Astrocyte (in vitro differentiated cells and primary cell): ENCODE measurements around the gene INIP. TPM values are rescaled to one million over a fixed set of nuclear protein-coding genes. Genes with fewer than 3 reads are reported as not detected.
A peak's percentile ranks its signal among the peaks of the same experiment; 100 is the strongest.

Experiments used
- DNase-seq: peaks from one replicate; pipeline ENCODE4 v3.0.0-alpha.2; 2010; ENCODE audit warnings: low read depth
- FAIRE-seq: peaks from 2 replicates; lab custom pipeline; 2011; peaks lifted over from hg19 to GRCh38; lab: Jason Lieb, UNC
- H2AFZ ChIP-seq: 2 replicates; pipeline ENCODE4 v1.6.0; 2012; ENCODE audit warnings: low read depth, low read length, inconsistent platforms
- H3K27ac ChIP-seq: 2 replicates; pipeline ENCODE4 v1.5.1; 2011; ENCODE audit warnings: low read depth, low read length, inconsistent platforms
- H3K27me3 ChIP-seq: 2 replicates; pipeline ENCODE4 v1.6.0; 2011; ENCODE audit warnings: low read length, inconsistent platforms; ENCODE audit not compliant: insufficient read depth
- H3K36me3 ChIP-seq: 2 replicates; pipeline ENCODE4 v1.5.1; 2011; ENCODE audit warnings: low read length, inconsistent platforms; ENCODE audit not compliant: insufficient read depth
- H3K4me1 ChIP-seq: 2 replicates; pipeline ENCODE4 v1.5.1; 2011; ENCODE audit warnings: low read length, inconsistent platforms; ENCODE audit not compliant: insufficient read depth
- H3K4me2 ChIP-seq: 2 replicates; pipeline ENCODE4 v1.6.0; 2012; ENCODE audit warnings: low read length, inconsistent platforms
- H3K4me3 ChIP-seq: 2 replicates; pipeline ENCODE4 v1.5.1; 2011; ENCODE audit warnings: low read depth, mild to moderate bottlenecking, low read length, inconsistent platforms; ENCODE audit not compliant: insufficient read depth
- H3K79me2 ChIP-seq: 2 replicates; pipeline ENCODE4 v1.6.0; 2012; ENCODE audit warnings: mild to moderate bottlenecking, low read length, inconsistent platforms; ENCODE audit not compliant: insufficient read depth
- H3K9ac ChIP-seq: 2 replicates; pipeline ENCODE4 v1.6.0; 2012; ENCODE audit warnings: mild to moderate bottlenecking, low read length, inconsistent platforms
- H3K9me3 ChIP-seq: 2 replicates; pipeline ENCODE4 v1.5.1; 2012; ENCODE audit warnings: low read depth, mild to moderate bottlenecking, low read length, inconsistent platforms; ENCODE audit not compliant: insufficient read depth
- H4K20me1 ChIP-seq: 2 replicates; pipeline ENCODE4 v1.6.0; 2012; ENCODE audit warnings: low read length, inconsistent platforms; ENCODE audit not compliant: insufficient read depth
- H3K27ac Mint-ChIP-seq: one replicate; pipeline ENCODE4 v1.8.0; 2021; ENCODE audit warnings: mild to moderate bottlenecking, mixed read lengths; ENCODE audit not compliant: unreplicated experiment
- H3K27me3 Mint-ChIP-seq: one replicate; pipeline ENCODE4 v1.8.0; 2021; ENCODE audit warnings: low read depth, mixed read lengths; ENCODE audit not compliant: unreplicated experiment
- H3K36me3 Mint-ChIP-seq: one replicate; pipeline ENCODE4 v1.8.0; 2021; ENCODE audit warnings: low read depth, mixed read lengths; ENCODE audit not compliant: unreplicated experiment
- H3K4me1 Mint-ChIP-seq: one replicate; pipeline ENCODE4 v1.8.0; 2021; ENCODE audit warnings: low read depth, mixed read lengths; ENCODE audit not compliant: unreplicated experiment
- H3K4me3 Mint-ChIP-seq: one replicate; pipeline ENCODE4 v1.8.0; 2021; ENCODE audit warnings: mild to moderate bottlenecking, moderate library complexity, mixed read lengths; ENCODE audit not compliant: unreplicated experiment
- H3K9me3 Mint-ChIP-seq: one replicate; pipeline ENCODE4 v1.8.0; 2021; ENCODE audit warnings: mild to moderate bottlenecking, mixed read lengths; ENCODE audit not compliant: unreplicated experiment
- EZH2 ChIP-seq: IDR thresholded peaks from 2 replicates; pipeline ENCODE4 v1.6.1; 2012; ENCODE audit warnings: mild to moderate bottlenecking, low read length, inconsistent platforms; ENCODE audit not compliant: insufficient read depth
- total RNA-seq: library from RNA; stranded (reverse); gene quantifications from 2 replicates; pipeline ENCODE4 v1.2.1, GENCODE V29; 2021
- TF ChIP-seq, protein P1 (sequence below): IDR thresholded peaks from 2 replicates; pipeline ENCODE4 v1.5.1; 2011; ENCODE audit warnings: low read depth, mild to moderate bottlenecking, inconsistent platforms, low read length, moderate library complexity; ENCODE audit not compliant: insufficient read depth

INIP gene
- total RNA-seq, 1 donor from 2014 or later: 23.1 TPM

DNA sequence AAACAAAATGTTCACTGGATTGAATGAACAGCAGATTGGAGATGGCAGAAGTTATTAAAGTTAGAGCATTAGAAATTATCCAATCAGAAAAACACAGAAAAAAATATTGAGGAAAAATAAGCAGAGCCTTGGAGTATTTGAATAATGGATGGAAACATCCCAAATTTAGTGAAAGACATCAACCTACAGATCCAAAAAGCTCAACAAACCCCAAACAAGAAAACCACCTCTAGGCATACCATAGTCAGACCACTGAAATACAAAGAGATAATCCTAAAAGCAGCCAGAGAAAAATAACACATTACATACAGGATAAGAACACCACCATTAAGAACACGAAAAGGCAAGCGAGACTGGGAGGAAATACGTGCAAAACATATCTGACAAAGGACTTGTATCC, 5.2 kb downstream of the INIP start:
- FAIRE-seq (no peak), DNase-seq (no peak)
- Histone ChIP-seq H3K79me2 (peaks cover 56% of the 10 kb centered on the region), H3K4me3 (no peak overlapping the region), H3K36me3 (peaks cover 2% of the 10 kb centered on the region), H4K20me1 (peaks cover 7% of the 10 kb centered on the region), H3K27me3 (no peaks in the 10 kb centered on the region), H3K4me2 (no peak overlapping the region), H3K4me1 (no peaks in the 10 kb centered on the region), H3K9ac (no peak overlapping the region), H3K27ac (no peak overlapping the region), H2AFZ (no peak overlapping the region), H3K9me3 (no peaks in the 10 kb centered on the region)
- Mint-ChIP-seq H3K4me1 (peaks cover 2% of the 10 kb centered on the region), H3K27ac (no peak overlapping the region), H3K27me3 (no peaks in the 10 kb centered on the region), H3K9me3 (no peaks in the 10 kb centered on the region), H3K36me3 (no peaks in the 10 kb centered on the region), H3K4me3 (no peak overlapping the region)
- TF ChIP-seq, protein P1, sequence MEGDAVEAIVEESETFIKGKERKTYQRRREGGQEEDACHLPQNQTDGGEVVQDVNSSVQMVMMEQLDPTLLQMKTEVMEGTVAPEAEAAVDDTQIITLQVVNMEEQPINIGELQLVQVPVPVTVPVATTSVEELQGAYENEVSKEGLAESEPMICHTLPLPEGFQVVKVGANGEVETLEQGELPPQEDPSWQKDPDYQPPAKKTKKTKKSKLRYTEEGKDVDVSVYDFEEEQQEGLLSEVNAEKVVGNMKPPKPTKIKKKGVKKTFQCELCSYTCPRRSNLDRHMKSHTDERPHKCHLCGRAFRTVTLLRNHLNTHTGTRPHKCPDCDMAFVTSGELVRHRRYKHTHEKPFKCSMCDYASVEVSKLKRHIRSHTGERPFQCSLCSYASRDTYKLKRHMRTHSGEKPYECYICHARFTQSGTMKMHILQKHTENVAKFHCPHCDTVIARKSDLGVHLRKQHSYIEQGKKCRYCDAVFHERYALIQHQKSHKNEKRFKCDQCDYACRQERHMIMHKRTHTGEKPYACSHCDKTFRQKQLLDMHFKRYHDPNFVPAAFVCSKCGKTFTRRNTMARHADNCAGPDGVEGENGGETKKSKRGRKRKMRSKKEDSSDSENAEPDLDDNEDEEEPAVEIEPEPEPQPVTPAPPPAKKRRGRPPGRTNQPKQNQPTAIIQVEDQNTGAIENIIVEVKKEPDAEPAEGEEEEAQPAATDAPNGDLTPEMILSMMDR: no peak
- no peak for TF ChIP-seq EZH2

DNA sequence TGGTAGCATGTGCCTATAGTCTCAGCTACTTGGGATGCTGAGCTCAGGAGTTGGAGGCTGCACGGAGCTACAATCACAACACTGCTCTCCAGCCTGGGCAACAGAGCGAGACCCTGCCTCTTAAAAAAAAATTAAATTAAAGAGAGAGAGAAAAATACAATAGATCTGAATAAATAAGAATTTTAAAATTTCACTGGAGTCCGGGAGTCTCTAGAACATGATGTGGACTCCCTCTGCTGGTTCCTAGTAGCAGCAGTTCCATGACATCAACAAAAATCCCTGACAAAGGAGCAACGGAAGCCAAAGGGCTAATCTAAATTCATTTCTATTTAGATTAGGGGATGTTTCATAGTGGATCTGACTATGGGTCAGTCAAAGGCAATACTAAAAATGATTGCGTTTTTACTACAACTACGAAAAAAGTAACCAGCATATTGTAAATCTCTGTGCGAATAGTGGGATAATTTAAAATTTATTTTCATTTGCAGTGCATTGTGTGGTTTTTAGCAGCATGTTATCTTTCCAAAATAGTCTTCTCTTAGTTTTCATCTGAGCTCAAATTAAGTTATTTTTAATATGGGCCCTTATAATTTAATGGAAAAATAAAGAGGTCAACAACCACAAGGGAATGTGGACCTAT, 6.7 kb downstream of the INIP start:
- no peak overlapping the region for H3K27ac ChIP-seq
- H3K9ac ChIP-seq: no peak overlapping the region
- no peak overlapping the region for H3K4me2 ChIP-seq
- Mint-ChIP-seq H3K4me3 (no peak overlapping the region), H3K27me3 (no peaks in the 10 kb centered on the region), H3K36me3 (no peaks in the 10 kb centered on the region), H3K27ac (no peak overlapping the region), H3K9me3 (no peaks in the 10 kb centered on the region), H3K4me1 (no peaks in the 10 kb centered on the region)
- no peaks in the 10 kb centered on the region for H3K27me3 ChIP-seq
- FAIRE-seq (no peak), DNase-seq (peak; percentile 18)
- peaks cover 10% of the 10 kb centered on the region for H4K20me1 ChIP-seq
- TF ChIP-seq, protein P1: peak; percentile 68
- no peak for TF ChIP-seq EZH2
- H3K9me3 ChIP-seq: no peaks in the 10 kb centered on the region
- H3K4me1 ChIP-seq: no peaks in the 10 kb centered on the region
- H3K36me3 ChIP-seq: peaks cover 2% of the 10 kb centered on the region
- H2AFZ ChIP-seq: no peak overlapping the region
- peaks cover 42% of the 10 kb centered on the region for H3K79me2 ChIP-seq
- no peak overlapping the region for H3K4me3 ChIP-seq

DNA sequence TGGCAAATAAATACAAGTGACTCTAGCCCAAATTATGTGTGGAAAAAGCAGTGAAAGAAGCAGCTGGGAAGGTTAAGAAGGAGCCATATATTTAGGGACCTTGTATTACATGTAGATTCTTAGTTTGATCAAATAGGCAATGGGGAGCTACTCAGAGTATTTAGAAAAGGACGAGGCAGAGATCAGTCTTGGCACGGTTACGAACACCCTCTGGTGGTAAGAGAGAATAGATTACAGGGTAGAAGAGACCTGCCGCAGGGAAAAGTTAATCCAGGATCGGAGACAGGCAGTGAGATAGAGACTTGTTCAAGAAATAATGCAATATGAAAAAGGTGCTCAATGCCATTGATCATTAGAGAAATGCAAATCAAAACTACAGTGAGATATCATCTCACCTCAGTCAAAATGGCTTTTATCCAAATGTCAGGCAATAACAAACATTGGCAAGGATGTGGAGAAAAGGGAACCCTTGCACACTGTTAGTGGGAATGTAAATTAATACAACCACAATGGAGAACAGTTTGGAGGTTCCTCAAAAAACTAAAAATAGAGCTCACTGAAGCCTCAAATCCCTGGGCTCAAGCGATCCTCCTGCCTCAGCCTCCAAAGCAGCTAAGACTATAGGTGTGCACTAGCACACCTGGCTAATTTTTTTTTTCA, 12.0 kb downstream of the INIP start:
- Histone ChIP-seq H3K27me3 (no peaks in the 10 kb centered on the region), H4K20me1 (peaks cover 11% of the 10 kb centered on the region), H3K27ac (no peak overlapping the region), H3K9ac (no peak overlapping the region), H3K4me2 (no peak overlapping the region), H3K4me3 (no peak overlapping the region), H3K4me1 (no peaks in the 10 kb centered on the region), H3K9me3 (no peaks in the 10 kb centered on the region), H3K36me3 (peaks cover 2% of the 10 kb centered on the region), H2AFZ (no peak overlapping the region), H3K79me2 (peaks cover 20% of the 10 kb centered on the region)
- Mint-ChIP-seq H3K36me3 (no peaks in the 10 kb centered on the region), H3K4me1 (no peaks in the 10 kb centered on the region), H3K9me3 (no peaks in the 10 kb centered on the region), H3K27ac (no peak overlapping the region), H3K4me3 (no peak overlapping the region), H3K27me3 (no peaks in the 10 kb centered on the region)
- no peak for TF ChIP-seq EZH2
- TF ChIP-seq, protein P1: peak; percentile 45
- DNase-seq (peak; percentile 30), FAIRE-seq (peak; percentile 65)
